HG03060 (cell line): ENCODE measurements around the gene LIPI.
"Not testable (repeated sequence)": the region's sequence is repeated elsewhere in the genome, so short reads cannot be mapped to it uniquely, and the experiment has no call there.

Source experiments
- ATAC-seq: cut with Tn5 transposase; IDR thresholded peaks from one replicate; pipeline ENCODE4 v1.9.1; 2021; ENCODE audit warnings: low read depth, moderate number of reproducible peaks; ENCODE audit not compliant: unreplicated experiment

LIPI gene

DNA sequence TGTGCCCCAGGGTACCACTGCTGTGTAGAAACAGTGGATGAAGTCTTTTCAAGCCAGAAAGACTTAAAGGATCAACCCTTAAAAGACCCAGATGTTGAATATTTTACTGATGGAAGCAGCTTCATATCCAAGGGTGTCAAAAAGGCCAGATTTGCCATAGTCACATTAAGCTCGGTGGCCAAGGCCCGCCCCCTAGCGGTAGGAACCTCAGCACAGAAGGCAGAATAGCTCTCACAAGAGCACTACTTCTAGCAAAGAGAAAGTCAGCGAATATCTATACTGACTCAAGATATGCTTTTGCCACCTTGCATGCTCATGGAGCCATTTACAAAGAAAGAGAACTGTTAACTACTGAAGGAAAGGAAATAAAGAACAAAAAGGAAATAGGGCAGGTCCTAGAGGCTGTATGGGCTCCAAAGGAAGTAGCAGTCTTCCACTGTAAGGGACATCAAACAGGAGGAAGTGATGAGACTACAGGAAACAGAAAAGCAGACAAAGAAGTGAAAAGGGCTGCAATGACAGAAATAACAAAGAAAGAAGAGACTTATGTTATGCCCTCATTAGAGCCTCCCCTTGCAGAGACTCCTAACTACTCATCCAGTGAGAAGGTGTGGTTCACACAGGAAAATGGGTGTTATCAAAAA lies 90.5 kb downstream of the LIPI start:
- ATAC-seq, result peak; percentile 39

DNA sequence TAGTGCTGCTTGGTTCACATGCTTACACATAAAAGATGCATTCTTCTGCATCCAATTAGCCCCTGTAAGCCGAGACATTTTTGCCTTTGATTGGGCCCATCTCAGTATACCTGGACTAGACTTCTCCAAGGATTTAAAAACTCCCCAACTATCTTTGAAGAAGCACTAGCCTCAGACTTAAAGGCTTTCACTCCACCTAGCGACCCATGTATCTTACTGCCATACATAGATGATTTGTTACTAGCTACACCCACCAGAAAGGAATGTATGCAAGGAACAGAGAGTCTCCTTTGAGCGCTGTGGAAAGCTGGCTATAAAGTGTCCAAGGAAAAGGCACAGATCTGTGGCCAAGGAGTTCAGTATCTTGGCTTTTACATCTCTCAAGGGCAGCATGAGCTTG lies 91.7 kb downstream of the LIPI start:
- ATAC-seq, result no peak

DNA sequence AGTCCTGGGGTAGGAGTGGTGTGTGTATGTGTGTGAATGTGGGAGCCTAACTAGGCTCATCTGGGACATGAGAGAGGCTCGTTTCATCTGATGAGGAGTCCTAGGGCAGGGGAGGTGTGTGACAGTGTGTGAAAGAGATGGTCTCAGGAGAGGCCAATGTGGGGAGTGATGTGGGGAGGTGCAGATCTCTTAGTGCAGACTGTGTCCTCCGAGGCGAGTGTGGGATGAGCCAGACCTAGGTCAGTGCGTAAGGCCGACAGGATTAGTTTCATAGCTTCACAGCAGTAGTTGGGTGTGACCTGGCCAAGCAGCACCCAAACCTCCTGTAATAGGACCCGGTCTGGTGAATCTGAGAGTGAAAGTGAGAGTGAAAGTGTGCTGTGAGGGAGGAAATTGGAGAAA lies 94.7 kb downstream of the LIPI start:
- peak; percentile 58 for ATAC-seq

DNA sequence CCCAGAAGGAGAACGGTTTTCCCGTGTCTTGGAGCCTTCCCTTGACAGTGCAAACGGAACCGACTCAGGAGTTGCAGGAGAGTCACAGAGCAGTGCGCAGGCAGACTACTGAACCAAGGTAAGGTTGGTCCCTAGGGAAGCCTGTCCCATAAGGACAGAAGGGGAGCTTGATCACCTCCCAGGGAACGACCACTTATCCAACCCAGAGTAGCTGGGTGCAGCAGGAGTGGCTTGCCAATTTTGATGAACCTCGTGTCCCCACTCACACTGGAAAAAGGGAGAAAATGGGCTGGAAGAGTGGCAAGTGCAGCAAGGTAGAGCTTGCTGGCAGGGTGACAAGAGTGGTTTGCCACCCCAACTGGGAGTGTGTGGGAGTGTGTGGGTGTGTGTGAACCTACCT lies 95.1 kb downstream of the LIPI start:
- ATAC-seq, result no peak

DNA sequence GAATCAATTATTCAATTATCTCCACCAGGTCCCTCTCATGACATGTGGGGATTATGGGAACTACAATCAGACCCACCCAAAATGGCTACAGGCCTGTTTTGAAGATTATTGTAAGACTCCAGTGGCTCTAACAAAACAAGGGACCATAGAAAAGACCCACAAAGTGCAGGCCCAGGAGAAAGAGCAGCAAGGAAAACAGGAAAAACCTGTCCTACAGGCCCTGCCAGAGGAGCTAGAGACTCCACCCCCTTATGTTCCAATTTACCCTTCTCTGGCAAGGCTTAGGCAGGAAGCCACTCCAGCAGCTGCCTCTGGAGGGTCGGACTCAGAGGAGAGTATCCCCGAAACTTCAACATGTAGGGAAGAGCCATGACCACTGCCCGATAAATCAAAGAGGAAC lies 96.5 kb downstream of the LIPI start:
- no peak for ATAC-seq

DNA sequence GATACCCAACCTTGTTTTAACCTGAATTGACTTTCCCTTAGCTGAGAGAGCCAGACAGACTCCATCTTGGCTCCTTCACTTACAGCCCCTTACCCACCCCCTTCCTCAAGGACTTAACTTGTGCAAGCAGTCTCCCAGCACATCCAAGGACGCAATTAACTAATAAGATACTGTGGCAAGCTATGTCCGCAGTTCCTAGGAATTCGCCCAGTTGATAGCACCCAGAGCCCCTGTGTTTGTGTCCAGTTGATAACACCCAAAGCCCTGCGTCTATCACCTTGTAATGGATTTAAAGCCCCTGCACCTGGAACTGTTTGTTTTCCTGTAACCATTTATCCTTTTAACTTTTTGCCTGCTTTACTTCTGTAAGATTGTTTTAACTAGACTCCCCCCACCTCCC lies 106.2 kb downstream of the LIPI start:
- ATAC-seq, result not testable (repeated sequence)

DNA sequence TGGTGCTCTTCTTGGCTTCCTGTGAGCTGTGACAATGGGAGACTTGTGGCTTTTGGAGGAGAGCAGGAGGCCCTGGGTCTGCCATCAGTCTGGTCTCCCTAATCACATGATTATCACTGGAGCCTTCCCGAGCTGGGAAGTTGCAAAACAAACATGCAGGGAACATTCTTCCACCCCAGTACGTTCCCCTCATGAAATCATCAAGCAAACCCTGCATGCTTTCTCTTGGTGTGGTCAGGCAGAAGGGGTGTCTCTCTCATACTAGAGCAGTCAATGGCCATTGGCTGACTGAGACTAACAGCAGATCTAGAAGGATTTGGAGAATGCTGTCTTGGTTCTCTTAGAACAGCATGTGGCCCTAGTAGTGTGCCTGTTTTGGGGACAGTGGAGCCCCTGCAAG lies 111.2 kb downstream of the LIPI start:
- ATAC-seq, result no peak

DNA sequence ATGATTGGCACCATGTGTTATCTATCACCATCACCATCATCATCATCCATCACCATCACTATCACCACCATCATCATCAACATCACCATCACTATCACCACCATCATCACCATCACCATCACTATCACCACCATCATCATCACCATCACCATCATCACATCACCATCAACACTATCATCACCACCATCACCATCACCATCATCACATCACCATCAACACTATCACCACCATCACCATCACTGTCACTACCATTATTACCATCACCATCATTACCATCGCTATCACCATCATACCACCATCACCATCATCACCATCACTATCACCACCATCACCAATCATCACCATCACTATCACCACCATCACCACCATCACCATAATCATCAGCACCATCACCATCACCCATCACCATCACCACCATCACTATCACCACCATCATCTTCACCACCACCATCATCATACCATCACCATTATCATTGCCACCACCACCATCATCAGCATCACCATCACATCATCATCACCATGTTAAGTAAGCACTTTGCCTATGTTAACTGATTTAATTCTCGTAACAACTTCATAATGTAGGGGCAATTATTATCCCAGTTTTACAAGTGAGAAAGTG lies 112.8 kb downstream of the LIPI start:
- no peak for ATAC-seq

DNA sequence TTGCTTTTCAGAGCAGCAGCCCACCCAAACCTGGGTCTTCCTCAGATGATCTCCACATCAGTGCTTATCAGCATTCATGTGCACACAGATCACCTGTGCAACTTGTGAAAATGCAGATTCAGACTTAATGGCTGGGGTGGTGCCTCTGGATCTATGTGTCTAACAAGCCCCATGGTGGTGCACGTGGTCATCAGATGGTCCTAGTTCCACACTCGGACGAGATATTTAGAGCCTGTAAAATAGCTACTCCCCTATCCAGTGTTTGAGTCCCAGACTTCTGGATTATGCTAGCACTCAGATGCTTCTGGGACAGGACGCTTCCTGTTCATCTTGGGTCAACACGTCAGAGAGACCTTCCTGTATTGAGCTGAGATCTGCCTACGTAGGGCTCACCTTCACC lies 114.2 kb downstream of the LIPI start:
- no peak for ATAC-seq

DNA sequence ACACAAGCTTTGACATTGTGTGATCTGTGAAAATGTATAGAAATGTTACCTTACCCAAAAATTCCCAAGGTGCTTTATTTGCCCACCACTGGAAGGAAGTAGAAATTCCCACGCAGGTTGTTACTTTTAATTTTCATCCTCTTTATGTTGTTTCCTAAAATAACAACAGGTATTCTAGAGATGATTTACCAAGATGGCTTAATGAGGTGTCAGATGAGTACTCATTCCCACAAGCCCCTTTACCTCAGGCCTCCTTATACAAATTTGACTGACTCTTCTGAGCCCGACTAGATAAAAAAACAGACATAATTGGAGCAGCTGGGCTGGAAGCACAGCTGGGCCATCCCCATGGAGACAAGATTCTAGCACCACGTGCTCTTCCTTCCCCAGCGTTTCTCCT lies 114.6 kb downstream of the LIPI start:
- no peak for ATAC-seq

DNA sequence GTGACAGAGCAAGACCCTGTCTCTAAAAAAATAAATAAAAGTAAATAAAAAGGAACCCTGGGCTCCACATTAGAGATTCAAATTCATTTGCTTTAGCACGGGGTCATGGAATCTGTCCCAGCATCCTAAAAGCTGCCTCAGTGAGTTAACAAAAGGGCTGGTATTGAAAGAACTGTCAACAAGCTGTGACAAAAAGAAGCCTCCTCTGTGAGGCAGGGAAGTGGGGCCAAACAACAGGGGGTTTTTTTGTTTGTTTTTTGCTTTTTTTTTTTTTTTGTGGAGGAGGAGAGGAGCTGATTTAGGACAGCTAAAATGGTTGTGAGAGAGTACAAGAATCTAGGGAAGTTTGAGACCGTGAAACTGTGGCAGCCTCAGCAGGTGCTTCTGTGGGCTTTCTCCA lies 115.7 kb downstream of the LIPI start:
- ATAC-seq, result no peak

DNA sequence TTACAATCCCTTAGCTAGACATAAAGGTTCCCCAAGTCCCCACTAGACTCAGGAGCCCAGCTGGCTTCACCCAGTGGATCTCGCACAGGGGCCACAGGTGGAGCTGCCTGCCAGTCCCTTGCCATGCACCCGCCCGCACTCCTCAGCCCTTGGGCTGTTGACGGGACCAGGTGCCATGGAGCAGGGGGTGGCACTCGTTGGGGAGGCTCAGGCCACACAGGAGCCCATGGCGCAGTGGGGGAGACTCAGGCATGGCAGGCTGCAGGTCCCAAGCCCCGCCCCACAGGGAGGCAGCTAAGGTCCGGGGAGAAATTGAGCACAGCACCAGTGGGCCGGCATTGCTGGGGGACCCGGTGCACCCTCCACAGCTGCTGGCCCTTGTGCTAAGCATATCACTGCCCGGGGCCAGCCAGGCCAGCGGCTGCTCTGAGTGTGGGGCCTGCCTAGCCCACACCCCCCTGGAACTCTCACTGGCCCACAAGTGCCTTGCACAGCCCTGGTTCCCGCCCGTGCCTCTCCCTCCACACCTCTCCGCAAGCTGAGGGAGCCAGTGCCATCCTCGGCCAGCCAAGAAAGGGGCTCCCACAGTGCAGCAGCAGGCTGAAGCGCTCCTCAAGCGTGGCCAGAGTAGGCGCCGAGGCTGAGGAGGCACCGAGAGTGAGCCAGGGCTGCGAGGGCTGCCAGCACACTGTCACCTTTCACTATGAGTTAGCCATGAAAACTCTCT lies 117.8 kb downstream of the LIPI start:
- ATAC-seq, result no peak

DNA sequence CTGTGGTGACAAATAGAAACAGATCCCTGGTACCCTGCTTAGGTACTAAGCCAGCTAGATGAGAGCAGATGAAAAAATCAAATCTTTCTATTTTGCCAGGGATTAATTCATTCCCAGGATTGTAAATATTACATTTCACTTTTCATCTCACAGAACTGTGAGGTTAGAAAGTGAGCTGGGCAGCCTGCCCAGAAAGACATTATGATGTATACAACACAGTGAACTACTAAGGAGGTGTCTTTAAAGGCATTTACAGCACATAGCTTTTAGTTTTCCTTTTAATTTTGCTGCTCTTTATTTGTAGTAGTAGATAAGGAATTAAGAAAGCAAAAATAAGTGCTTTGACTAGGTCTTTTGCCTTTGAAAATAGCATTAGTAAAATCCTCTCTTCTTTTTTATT lies 120.6 kb downstream of the LIPI start:
- ATAC-seq, result not testable (repeated sequence)

DNA sequence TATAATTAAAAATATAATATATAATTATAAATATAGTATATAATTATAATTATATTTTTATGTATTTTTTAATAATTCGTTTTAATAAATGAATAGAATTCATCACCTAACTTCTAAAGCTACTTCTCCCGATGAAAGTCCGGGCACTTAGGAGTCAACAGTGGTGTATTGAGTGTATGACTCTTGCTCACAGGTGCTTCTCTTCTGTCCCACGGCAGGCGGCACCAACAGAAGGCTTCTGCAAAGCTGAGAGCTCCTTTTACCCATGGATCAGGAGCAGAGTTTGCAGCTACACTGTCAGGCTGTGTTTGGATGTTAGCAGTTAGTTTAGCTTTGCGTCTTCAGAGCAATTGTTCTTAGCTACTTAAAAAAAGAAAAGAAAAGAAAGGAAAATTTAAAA lies 122.4 kb downstream of the LIPI start:
- no peak for ATAC-seq

DNA sequence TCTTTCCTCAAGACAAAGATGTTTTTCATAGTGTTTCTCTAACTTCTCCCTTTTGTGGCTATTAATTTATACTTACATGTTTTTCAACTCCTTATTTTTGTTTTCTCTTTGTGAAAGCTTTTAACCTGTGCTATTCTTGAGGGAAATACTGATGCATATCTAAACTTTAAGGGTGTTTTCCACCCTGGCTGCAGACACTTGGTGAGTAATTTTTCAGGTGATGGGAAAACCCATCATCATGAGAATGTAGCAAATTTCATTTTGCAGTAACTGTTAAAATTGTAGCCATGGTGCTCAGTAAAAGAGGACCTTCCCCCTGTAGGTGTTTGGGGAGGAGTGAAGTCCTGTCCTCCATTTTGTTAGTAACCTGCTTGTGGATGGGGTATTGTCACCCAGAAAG lies 124.2 kb downstream of the LIPI start:
- no peak for ATAC-seq

DNA sequence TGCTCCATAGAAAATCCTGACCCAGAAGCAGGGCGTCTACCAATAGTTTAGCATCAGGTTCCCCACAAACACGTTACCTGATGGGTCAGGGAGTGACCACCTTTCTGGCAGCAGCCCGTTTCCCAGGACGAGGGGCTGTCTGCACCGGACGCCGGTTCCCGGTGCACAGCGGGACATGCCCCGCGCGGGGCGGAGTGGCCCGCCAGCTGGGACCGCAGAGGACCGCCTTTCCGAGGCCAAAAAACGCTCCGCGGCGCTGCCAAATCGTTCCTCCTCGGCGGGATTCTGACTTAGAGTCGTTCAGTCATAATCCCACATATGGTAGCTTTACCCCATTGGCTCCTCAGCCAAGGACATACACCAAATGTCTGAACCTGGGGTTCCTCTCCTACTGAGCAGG lies 126.1 kb downstream of the LIPI start:
- ATAC-seq, result no peak

DNA sequence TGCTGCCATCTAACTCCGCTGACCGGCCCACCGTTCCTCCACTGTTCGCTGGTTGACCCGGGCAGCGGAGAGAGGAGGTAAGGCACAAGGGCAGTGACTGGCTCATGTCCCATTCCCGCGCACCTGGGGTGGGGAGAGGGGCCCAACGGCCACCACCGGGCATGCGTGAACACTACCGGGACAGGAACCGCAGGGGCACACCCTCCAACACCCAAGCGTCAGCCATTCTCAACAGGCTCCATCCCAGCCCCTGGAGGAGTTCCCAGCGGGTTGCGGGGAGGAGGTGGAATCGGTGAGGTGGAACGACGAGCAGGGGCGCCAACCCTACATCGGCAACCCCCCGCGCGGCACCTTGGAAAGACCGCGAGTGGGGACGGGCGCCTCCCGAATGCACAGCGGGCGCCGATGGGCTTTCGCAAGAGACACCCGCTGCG lies 126.7 kb downstream of the LIPI start:
- no peak for ATAC-seq

DNA sequence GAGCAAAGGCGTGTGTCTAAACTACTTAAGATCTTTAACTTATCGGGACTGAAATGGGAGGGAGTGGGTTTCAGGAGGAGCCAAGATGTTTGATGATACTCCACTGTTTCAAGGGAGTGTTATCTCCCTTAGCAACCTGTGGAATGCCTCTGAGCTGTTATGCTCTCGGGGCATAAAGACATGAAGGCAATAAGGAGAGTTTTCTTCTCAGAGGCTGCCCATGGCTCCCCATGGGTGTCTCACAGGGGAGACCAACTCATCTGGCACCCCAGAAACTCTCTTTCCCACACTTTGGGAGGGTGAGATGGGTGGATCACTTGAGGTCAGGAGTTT lies 130.0 kb downstream of the LIPI start:
- ATAC-seq, result no peak

DNA sequence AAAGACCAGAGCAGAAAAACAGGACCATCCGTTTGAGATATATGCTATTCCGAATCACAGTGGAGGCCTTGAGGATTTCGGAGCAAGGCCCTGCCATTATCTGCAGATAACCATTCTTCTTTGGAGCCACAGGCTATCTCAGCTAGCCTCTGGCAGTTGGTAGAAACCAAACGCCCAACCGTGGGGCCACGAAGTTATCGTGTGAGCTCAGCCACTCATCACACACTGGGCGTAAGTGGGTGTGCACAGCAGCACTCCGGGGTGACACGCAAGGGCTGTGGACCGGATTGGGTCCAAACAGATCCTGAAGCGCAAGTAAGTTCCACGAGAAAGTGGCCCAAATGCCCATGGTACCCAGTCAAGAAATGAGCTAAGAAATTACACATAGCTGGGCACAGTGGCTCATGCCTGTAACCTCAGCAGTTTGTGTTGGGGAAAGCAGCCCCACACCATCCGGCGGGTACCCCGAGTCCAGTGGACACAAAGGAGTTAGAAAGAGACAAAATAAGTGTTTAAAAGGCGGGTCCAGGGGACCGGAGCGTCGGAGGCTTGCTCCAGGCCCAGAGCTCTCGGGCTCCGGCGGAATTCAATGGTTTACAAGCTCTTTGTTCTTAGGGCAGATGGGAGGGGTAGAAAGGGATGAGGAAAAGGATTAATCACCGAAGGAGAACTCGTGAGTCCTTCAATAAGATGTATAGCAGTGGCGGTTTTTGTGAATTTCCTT lies 130.6 kb downstream of the LIPI start:
- no peak for ATAC-seq

DNA sequence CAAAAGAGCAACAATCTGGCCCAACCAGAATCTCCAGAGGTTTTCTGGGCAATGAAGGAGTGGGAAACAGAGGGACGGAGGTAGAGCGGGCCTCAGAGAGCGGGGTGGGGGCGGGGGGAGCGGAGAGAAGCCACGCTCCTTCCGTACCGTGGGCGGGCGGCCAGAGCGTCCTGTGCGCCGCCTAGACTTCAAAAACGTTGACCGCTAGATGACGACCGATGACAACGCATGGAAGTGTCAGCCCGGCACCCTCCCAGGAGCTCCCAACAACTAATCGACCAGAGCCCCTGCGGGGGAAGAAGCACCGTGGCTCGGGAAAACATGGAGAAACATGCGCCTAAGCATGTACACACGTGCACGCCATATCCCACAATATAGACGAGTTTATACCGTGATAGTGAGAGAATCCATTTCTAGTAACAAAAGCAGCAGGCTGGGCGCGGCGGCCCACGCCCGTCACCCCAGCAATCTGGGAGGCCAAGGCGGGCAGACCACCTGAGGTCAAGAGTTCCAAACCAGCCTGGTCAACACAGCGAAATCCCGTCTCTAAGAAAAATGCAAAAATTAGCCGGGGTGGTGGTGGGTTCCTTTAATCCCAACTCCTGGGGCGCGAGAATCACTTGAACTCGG lies 131.9 kb downstream of the LIPI start:
- no peak for ATAC-seq
